C4-2B (cell line): Measurements from ENCODE around the gene ANKRD33B.

ENCODE experiments used
- ZFX ChIP-seq: fragments of 450-650 bp; IDR thresholded peaks from 2 replicates; pipeline ENCODE4 v1.6.1; 2017
- TF ChIP-seq, protein P1 (sequence below): fragments of 450-650 bp; conservative IDR thresholded peaks from 2 replicates; pipeline ENCODE4 v1.5.1; 2017; ENCODE audit warnings: mild to moderate bottlenecking

DNA sequence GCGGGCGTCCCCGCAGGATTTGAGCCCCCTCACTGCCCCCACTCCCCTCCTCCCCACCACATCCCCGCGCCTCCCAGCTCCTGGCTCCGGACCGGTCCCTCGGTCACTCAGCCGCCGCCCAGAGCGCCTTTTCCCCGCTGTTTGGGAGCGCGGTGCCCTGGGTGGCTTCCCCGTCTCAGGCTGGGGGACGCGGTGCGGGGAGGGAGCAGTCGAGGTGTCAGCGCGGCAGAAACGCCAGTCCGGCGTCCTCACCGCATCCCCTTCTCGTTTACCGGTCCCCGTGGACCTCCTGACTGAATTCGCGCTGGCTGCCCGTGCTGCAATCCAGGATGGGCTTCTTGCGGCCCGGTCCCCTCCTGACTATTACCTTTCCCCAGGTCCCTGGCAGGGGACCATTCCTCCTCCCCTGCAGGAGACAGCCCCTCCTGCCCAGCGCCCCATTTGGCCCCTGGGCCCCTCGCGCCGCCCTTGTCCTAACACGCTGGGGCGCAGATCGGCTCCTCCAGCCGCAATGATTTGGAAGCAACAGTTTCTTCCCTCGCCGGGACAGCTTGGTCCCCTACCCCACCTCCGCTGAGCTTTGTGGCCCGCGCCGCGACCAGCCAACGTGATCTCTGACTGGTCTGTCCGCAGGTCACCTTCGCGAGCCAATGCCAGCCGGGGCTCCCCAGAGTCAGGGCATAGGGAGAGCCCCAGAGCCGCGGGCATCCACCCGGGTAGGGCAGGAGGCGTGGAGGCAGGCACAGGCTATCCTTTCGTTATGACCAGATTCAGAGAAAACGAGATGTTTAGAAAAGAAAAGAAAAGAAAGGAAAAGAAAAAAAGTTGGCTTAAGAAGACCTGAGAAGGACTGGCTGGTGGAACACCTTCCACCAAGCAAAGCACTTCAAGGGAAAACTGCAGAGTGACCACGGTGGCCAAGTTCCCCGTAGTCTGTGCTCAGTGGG lies 1.2 kb downstream of the ANKRD33B start:
- TF ChIP-seq, protein P1, sequence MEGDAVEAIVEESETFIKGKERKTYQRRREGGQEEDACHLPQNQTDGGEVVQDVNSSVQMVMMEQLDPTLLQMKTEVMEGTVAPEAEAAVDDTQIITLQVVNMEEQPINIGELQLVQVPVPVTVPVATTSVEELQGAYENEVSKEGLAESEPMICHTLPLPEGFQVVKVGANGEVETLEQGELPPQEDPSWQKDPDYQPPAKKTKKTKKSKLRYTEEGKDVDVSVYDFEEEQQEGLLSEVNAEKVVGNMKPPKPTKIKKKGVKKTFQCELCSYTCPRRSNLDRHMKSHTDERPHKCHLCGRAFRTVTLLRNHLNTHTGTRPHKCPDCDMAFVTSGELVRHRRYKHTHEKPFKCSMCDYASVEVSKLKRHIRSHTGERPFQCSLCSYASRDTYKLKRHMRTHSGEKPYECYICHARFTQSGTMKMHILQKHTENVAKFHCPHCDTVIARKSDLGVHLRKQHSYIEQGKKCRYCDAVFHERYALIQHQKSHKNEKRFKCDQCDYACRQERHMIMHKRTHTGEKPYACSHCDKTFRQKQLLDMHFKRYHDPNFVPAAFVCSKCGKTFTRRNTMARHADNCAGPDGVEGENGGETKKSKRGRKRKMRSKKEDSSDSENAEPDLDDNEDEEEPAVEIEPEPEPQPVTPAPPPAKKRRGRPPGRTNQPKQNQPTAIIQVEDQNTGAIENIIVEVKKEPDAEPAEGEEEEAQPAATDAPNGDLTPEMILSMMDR = no peak
- no peak for TF ChIP-seq ZFX
